Prostate gland (tissue), 2 donors: ENCODE results near the gene EPM2A.

Source experiments
- CTCF ChIP-seq, 4 experiments: fragments of 200-600 bp in 2 of 4; fragments of 450-650 bp in 2 of 4; sonication (generic) in 2 of 4; IDR thresholded peaks; 1 replicate in 3 of 4; 2 replicates in 1 of 4; pipeline ENCODE4 v1.5.1; 2016 to 2019; ENCODE audit warnings: antibody characterized with exemption in 4 of 4, mild to moderate bottlenecking in 2 of 4, moderate library complexity in 2 of 4
- POLR2A ChIP-seq: fragments of 450-650 bp; IDR thresholded peaks from one replicate; pipeline ENCODE4 v1.6.1; 2016; ENCODE audit warnings: antibody characterized with exemption, mild to moderate bottlenecking
- POLR2AphosphoS5 ChIP-seq: sonication (generic); formaldehyde crosslinking; IDR thresholded peaks from one replicate; pipeline ENCODE4 v1.6.1; 2017; ENCODE audit warnings: antibody characterized with exemption

GRCh38 chr6:145623231-145623630, 112.1 kb downstream of the EPM2A start:
- TF ChIP-seq CTCF (IDR thresholded peaks at IDR 0.05) (no peak), POLR2A (no peak), POLR2AphosphoS5 (no peak)
